ENCODE results near the gene VEGFA.

Gene VEGFA

DNA sequence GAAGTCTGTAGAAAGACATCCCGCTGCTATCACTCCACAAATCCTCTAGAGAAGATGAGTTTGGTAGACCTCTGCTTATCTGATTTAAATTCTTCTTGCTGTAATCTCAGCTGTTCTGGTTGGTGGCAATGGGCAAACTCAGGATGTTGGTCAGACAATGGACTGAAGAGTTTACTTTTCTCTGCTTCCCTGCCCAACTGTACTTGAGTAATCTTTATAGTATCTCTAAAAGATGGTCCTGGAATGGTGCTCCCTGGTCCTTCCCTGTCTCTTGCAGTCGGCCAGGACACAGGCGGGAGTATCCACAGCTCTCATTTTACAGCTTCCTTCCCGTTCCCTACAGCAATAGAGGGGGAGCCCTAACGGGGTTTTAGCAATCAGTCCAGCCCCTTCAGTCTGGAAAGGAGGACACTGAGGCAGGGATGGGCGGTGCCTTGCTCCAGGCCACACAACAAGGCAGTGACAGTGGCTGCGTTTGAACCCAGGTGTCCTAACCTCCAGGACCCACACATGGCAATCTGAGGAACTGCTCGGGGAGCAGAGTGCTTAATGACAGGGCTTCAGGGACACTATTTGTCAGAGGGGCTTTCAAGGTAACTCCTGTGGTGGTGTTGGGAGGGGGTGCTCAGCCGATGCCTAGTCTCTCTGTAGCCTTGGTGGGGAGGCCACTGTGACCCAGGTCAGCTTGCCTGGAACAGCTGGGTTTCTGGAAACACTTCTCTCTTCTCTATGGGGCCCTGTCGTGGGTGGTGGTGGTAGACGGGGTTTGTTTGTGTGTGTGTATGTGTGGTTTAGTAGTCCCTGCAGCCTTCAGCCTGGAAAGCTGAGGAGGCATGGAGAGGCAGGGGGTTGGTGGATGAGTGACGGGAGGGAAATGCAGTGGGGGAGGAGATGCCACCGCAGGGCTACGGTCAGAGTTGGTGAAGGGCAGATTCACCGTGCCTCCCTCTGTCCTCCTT is 9.5 kb upstream of the VEGFA start:
- no peak for DNase-seq

GRCh38 chr6:43761666-43762409 is 8.2 kb upstream of the VEGFA start:
- no peak for DNase-seq

DNA sequence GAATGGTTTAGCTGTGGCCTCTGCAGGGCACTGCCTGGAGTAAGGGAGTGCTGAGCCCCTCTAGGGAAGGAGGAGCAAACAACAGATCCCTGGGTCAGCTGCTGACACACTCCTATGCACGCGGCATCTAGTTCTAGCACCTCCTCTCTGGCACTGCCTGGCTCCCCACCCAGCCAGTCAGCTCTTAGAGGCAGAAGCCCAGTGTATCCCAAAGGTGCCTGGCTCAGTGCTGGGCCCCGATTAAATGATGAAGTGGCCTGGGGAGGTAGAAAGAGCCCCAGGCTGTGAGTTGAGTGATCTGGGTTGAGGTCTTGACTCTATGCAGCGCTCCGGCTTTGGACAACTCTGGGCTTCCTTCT is 7.6 kb upstream of the VEGFA start:
- DNase-seq = no peak

DNA sequence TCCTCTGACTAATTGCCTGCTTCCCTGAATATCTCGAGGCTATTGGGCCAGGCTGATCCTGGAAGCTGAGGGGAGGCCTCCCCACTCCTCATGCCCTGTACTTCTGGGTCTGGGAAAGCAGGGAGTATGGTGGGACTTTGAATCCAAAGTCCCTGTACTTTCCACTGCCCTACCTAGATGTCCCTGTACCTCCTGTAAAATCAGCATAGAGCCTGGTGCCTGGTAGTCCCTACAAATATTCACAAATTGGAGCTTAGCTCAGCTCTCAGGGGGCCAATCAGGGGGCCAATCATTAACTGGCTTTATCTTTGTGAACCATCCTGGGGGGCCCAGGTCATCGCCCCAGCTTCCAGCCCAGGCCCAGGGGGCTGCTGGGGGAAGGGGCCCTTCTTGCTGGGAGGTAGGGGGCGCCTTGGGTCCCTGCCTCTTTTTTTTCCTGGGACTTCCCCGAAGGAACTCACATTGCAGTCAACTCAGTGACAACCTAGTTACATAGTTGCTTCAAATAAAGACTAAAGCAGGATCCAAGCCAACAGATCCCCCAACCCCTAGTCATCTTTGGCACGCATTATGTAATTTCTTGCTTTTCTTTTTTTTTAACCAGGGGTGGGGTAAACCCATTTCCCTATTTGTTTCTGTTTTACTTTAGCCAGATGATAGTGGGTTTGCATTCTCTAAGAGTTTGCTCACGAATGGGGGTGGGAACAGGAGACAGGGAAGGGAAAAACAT is 6.9 kb upstream of the VEGFA start:
- peak in 1 of 2 donors; percentile 41 for DNase-seq

- DNase-seq = no peak
Observed at GRCh38 chr6:43763812-43764522, 6.0 kb upstream of the VEGFA start.

DNA sequence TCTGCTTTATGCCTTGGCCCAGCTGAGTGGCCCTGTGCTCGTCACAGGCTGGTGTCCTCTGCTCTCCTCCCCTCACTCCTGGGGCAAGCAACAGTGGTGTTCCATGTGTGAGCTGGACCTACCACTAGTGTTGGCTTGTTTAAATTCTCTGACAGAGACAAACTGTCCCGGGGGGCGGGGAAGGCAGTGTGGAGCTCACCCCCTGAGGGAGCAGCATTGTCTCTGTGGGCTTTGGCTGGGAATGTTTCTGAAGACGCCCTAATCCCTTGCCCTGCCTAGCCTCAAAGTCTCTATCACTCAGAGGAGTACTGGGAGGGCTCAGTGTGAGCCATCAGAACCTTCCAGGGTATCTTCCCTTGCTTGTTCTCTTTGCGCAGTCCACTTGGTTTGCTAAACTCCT is 5.2 kb upstream of the VEGFA start:
- DNase-seq = no peak

- DNase-seq = no peak
Observed at GRCh38 chr6:43765776-43766499, 4.1 kb upstream of the VEGFA start.

DNA sequence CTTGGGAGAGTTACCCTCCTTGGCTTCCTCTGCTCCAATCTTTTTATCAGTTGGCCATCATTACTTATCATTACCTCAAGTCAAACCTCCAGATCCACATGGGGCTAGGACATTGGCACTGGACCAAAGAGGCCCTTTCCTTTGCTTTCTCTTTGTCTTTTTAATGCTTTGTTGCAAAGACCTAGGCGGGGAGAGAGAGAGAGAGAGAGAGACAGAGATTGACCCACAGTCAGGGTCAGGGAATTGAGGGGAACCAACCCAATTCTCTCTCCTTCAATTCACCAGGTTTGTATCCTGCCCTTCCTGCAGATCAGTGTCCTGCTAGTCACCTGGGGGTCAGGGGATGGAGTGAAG is 3.5 kb upstream of the VEGFA start:
- no peak for DNase-seq

GRCh38 chr6:43766964-43767461 is 3.0 kb upstream of the VEGFA start:
- DNase-seq = no peak

GRCh38 chr6:43767553-43768505 is 2.2 kb upstream of the VEGFA start:
- DNase-seq = no peak

- DNase-seq = no peak
Observed at GRCh38 chr6:43768506-43768860, 1.5 kb upstream of the VEGFA start.

DNA sequence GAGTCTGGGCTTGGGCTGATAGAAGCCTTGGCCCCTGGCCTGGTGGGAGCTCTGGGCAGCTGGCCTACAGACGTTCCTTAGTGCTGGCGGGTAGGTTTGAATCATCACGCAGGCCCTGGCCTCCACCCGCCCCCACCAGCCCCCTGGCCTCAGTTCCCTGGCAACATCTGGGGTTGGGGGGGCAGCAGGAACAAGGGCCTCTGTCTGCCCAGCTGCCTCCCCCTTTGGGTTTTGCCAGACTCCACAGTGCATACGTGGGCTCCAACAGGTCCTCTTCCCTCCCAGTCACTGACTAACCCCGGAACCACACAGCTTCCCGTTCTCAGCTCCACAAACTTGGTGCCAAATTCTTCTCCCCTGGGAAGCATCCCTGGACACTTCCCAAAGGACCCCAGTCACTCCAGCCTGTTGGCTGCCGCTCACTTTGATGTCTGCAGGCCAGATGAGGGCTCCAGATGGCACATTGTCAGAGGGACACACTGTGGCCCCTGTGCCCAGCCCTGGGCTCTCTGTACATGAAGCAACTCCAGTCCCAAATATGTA is 957 bp upstream of the VEGFA start:
- DNase-seq = no peak

GRCh38 chr6:43770372-43771209 is 580 bp downstream of the VEGFA start:
- DNase-seq = peak; percentile 45 to 60

DNA sequence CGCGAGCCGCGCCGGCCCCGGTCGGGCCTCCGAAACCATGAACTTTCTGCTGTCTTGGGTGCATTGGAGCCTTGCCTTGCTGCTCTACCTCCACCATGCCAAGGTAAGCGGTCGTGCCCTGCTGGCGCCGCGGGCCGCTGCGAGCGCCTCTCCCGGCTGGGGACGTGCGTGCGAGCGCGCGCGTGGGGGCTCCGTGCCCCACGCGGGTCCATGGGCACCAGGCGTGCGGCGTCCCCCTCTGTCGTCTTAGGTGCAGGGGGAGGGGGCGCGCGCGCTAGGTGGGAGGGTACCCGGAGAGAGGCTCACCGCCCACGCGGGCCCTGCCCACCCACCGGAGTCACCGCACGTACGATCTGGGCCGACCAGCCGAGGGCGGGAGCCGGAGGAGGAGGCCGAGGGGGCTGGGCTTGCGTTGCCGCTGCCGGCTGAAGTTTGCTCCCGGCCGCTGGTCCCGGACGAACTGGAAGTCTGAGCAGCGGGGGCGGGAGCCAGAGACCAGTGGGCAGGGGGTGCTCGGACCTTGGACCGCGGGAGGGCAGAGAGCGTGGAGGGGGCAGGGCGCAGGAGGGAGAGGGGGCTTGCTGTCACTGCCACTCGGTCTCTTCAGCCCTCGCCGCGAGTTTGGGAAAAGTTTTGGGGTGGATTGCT is 1.3 kb downstream of the VEGFA start:
- peak in 1 of 2 donors; percentile 43 for DNase-seq

DNA sequence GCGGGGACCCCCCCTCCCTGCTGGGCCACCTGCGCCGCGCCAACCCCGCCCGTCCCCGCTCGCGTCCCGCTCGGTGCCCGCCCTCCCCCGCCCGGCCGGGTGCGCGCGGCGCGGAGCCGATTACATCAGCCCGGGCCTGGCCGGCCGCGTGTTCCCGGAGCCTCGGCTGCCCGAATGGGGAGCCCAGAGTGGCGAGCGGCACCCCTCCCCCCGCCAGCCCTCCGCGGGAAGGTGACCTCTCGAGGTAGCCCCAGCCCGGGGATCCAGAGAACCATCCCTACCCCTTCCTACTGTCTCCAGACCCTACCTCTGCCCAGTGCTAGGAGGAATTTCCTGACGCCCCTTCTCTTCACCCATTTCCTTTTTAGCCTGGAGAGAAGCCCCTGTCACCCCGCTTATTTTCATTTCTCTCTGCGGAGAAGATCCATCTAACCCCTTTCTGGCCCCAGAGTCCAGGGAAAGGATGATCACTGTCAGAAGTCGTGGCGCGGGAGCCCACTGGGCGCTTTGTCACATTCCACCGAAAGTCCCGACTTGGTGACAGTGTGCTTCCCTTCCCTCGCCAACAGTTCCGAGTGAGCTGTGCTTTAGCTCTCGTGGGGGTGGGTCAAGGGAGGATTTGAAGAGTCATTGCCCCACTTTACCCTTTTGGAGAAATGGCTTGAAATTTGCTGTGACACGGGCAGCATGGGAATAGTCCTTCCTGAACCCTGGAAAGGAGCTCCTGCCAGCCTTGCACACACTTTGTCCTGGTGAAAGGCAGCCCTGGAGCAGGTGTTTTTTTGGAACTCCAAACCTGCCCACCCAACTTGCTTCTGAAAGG is 2.1 kb downstream of the VEGFA start:
- peak in 1 of 2 donors; percentile 38 for DNase-seq

- no peak for DNase-seq
Observed at GRCh38 chr6:43772681-43773049, 2.7 kb downstream of the VEGFA start.

DNA sequence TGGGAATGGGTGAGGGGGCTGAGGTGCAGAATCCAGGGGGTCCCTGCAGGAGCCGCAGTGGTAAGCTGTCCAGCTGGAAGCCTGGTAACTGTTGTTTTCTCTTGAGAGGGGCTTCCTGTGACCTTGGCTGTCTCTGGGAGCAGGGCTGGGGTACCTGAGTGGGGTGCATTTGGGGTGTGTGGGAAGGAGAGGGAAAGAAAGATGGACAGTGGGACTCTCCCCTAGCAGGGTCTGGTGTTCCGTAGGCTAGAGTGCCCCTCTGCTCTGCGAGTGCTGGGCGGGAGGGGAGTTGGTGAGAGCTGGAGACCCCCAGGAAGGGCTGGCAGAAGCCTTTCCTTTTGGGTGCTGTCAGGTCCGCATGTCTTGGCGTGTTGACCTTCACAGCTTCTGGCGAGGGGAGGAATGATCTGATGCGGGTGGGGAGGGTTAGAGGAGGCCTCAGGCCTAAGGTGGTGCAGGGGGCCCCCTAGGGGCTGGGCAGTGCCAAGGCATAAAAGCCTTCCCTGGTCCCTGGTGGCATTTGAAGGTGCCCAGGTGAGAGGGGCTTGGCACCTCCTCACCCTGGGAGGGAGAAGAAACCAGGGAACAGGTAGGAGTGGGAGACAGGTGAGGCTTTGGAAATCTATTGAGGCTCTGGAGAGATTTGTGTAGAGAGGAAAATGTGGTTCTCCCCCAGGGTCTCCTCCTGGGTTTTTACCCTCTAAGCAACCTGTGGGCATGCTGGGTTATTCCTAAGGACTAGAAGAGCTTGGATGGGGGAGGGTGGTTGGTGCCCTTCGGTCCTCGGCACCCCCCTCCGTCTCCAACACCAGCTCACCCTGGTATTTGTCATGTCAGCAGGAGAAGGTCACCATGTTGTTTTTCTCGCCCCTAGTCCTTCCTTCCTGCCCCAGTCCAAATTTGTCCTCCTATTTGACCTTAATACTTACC is 3.3 kb downstream of the VEGFA start:
- DNase-seq = no peak

Measured in bone marrow (tissue), 2 donors.